Activated CD4-positive, alpha-beta T cell treated with anti-CD3 and anti-CD28 coated beads, Interleukin-2, amount 10 ng/mL, durations not matched to agents 7 days and 5 days (primary cell): ENCODE measurements around the gene CEP135. TPM values are rescaled to one million over a fixed set of nuclear protein-coding genes. Genes with fewer than 3 reads are reported as not detected.

ENCODE experiments used
- CTCF ChIA-PET: fragments of 350-600 bp; sonication (Branson Sonifier 250); formaldehyde crosslinking; loops from one replicate; lab custom pipeline; 2021; ENCODE audit warnings: antibody characterized with exemption; lab: Charles Lee
- POLR2A ChIA-PET: fragments of 350-600 bp; sonication (Branson Sonifier 250); formaldehyde crosslinking; loops from one replicate; lab custom pipeline; 2021; ENCODE audit warnings: antibody characterized with exemption; lab: Charles Lee
- DNase-seq: peaks from one replicate; pipeline ENCODE4 v3.0.0-alpha.2; 2020
- H3K27ac Mint-ChIP-seq: one replicate; pipeline ENCODE4 v1.8.0; 2021; ENCODE audit warnings: mild to moderate bottlenecking, moderate library complexity, mixed read lengths
- H3K27me3 Mint-ChIP-seq: one replicate; pipeline ENCODE4 v1.8.0; 2021; ENCODE audit warnings: mixed read lengths
- H3K36me3 Mint-ChIP-seq: one replicate; pipeline ENCODE4 v1.8.0; 2021; ENCODE audit warnings: low read depth, mixed read lengths
- H3K4me1 Mint-ChIP-seq: one replicate; pipeline ENCODE4 v1.8.0; 2021; ENCODE audit warnings: mixed read lengths
- H3K4me3 Mint-ChIP-seq: one replicate; pipeline ENCODE4 v1.8.0; 2021; ENCODE audit warnings: mild to moderate bottlenecking, moderate library complexity, mixed read lengths
- H3K9me3 Mint-ChIP-seq: one replicate; pipeline ENCODE4 v1.8.0; 2021; ENCODE audit warnings: mixed read lengths
- total RNA-seq, 2 experiments: library from RNA; stranded (reverse); gene quantifications; one replicate each; pipeline ENCODE4 v1.2.3, GENCODE V29; 2021

The CEP135 gene
- total RNA-seq, 2 experiments from 2014 or later = 19.1 to 22.7 TPM

GRCh38 chr4:55989766-55990165, 41.0 kb downstream of the CEP135 start:
- no peaks in the 10 kb centered on the region for H3K27me3 Mint-ChIP-seq
- ChIA-PET POLR2A (no interaction called here), CTCF (interaction anchor here (1.2 to 1.3 kb wide), 2 partner anchors 24 to 38 kb away, joined by 3 to 4 read pairs; no protein-coding TSS in a partner anchor)
- peaks cover 46% of the 10 kb centered on the region for H3K36me3 Mint-ChIP-seq
- no peak overlapping the region for H3K27ac Mint-ChIP-seq
- H3K4me1 Mint-ChIP-seq = peaks cover 24% of the 10 kb centered on the region
- no peaks in the 10 kb centered on the region for H3K9me3 Mint-ChIP-seq
- no peak for DNase-seq
- H3K4me3 Mint-ChIP-seq = no peak overlapping the region

GRCh38 chr4:55993994-55994663, 45.4 kb downstream of the CEP135 start:
- peak overlapping the region; percentile 37 for H3K27ac Mint-ChIP-seq
- peaks cover 61% of the 10 kb centered on the region for H3K36me3 Mint-ChIP-seq
- POLR2A ChIA-PET = no interaction called here
- H3K4me3 Mint-ChIP-seq = no peak overlapping the region
- no peaks in the 10 kb centered on the region for H3K9me3 Mint-ChIP-seq
- peak; percentile 7 for DNase-seq
- H3K27me3 Mint-ChIP-seq = no peaks in the 10 kb centered on the region
- H3K4me1 Mint-ChIP-seq = peaks cover 30% of the 10 kb centered on the region
- CTCF ChIA-PET = interaction anchor here (1.6 kb wide), 1 partner anchor 45 kb away, joined by 5 read pairs; the partner anchor contains the start of gene CEP135

GRCh38 chr4:55996646-55997045, 47.9 kb downstream of the CEP135 start:
- ChIA-PET POLR2A (interaction anchor here (0.6 kb wide), 1 partner anchor 857 kb away, joined by 3 read pairs; no protein-coding TSS in a partner anchor), CTCF (interaction anchor here (2.2 to 3.0 kb wide), 2 partner anchors 12 to 48 kb away, joined by 6 to 7 read pairs; partner anchors contain the start of gene CEP135)
- Mint-ChIP-seq H3K36me3 (peaks cover 78% of the 10 kb centered on the region), H3K27me3 (no peaks in the 10 kb centered on the region), H3K27ac (no peak overlapping the region), H3K4me3 (no peak overlapping the region), H3K9me3 (peaks cover 5% of the 10 kb centered on the region), H3K4me1 (peaks cover 31% of the 10 kb centered on the region)
- no peak for DNase-seq

- peaks cover 22% of the 10 kb centered on the region for H3K9me3 Mint-ChIP-seq
- H3K27ac Mint-ChIP-seq = no peak overlapping the region
- no peak overlapping the region for H3K4me3 Mint-ChIP-seq
- CTCF ChIA-PET = no interaction called here
- peaks cover 7% of the 10 kb centered on the region for H3K4me1 Mint-ChIP-seq
- POLR2A ChIA-PET = no interaction called here
- H3K36me3 Mint-ChIP-seq = peaks cover 83% of the 10 kb centered on the region
- DNase-seq = no peak
- no peaks in the 10 kb centered on the region for H3K27me3 Mint-ChIP-seq
Observed at GRCh38 chr4:56003606-56004005, 54.9 kb downstream of the CEP135 start.

- Mint-ChIP-seq H3K4me3 (no peak overlapping the region), H3K27me3 (no peaks in the 10 kb centered on the region), H3K27ac (no peak overlapping the region), H3K4me1 (peaks cover 7% of the 10 kb centered on the region), H3K9me3 (peaks cover 21% of the 10 kb centered on the region), H3K36me3 (peaks cover 79% of the 10 kb centered on the region)
- DNase-seq = no peak
- CTCF ChIA-PET = interaction anchor here (0.7 kb wide), 1 partner anchor 20 kb away, joined by 3 read pairs; no protein-coding TSS in a partner anchor
- POLR2A ChIA-PET = no interaction called here
Observed at GRCh38 chr4:56004235-56004634, 55.5 kb downstream of the CEP135 start.

GRCh38 chr4:56007154-56007553, 58.4 kb downstream of the CEP135 start:
- peaks cover 6% of the 10 kb centered on the region for H3K4me1 Mint-ChIP-seq
- no peak overlapping the region for H3K4me3 Mint-ChIP-seq
- no peaks in the 10 kb centered on the region for H3K27me3 Mint-ChIP-seq
- peaks cover 14% of the 10 kb centered on the region for H3K9me3 Mint-ChIP-seq
- no peak for DNase-seq
- ChIA-PET POLR2A (no interaction called here), CTCF (interaction anchor here (1.7 kb wide), 1 partner anchor 59 kb away, joined by 6 read pairs; the partner anchor contains the start of gene CEP135)
- peaks cover 66% of the 10 kb centered on the region for H3K36me3 Mint-ChIP-seq
- H3K27ac Mint-ChIP-seq = no peak overlapping the region

- DNase-seq = no peak
- POLR2A ChIA-PET = no interaction called here
- CTCF ChIA-PET = interaction anchor here (0.9 to 1.7 kb wide), 3 partner anchors 11 to 60 kb away, joined by 3 to 6 read pairs (median 6); partner anchors contain the start of gene CEP135
- Mint-ChIP-seq H3K4me1 (peaks cover 6% of the 10 kb centered on the region), H3K36me3 (peaks cover 71% of the 10 kb centered on the region), H3K4me3 (no peak overlapping the region), H3K9me3 (peaks cover 14% of the 10 kb centered on the region), H3K27me3 (no peaks in the 10 kb centered on the region), H3K27ac (no peak overlapping the region)
Observed at GRCh38 chr4:56008206-56008605, 59.5 kb downstream of the CEP135 start.

GRCh38 chr4:56026596-56026995, 77.9 kb downstream of the CEP135 start:
- Mint-ChIP-seq H3K4me1 (peaks cover 9% of the 10 kb centered on the region), H3K36me3 (peaks cover 45% of the 10 kb centered on the region), H3K4me3 (no peak overlapping the region), H3K9me3 (no peaks in the 10 kb centered on the region), H3K27ac (no peak overlapping the region), H3K27me3 (no peaks in the 10 kb centered on the region)
- CTCF ChIA-PET = no interaction called here
- POLR2A ChIA-PET = no interaction called here
- DNase-seq = no peak

GRCh38 chr4:56028165-56028564, 79.4 kb downstream of the CEP135 start:
- Mint-ChIP-seq H3K9me3 (no peaks in the 10 kb centered on the region), H3K27ac (no peak overlapping the region), H3K4me1 (peaks cover 9% of the 10 kb centered on the region), H3K4me3 (no peak overlapping the region), H3K27me3 (no peaks in the 10 kb centered on the region), H3K36me3 (peaks cover 39% of the 10 kb centered on the region)
- ChIA-PET POLR2A (no interaction called here), CTCF (interaction anchor here (1.0 kb wide), 1 partner anchor 80 kb away, joined by 3 read pairs; the partner anchor contains the start of gene CEP135)
- DNase-seq = no peak

- ChIA-PET CTCF (interaction anchor here (0.6 kb wide), 1 partner anchor 178 kb away, joined by 3 read pairs; no protein-coding TSS in a partner anchor), POLR2A (no interaction called here)
- peaks cover 11% of the 10 kb centered on the region for H3K27me3 Mint-ChIP-seq
Observed at GRCh38 chr4:56038487-56039162, 89.9 kb downstream of the CEP135 start.

GRCh38 chr4:56040842-56041241, 92.1 kb downstream of the CEP135 start:
- Mint-ChIP-seq H3K27ac (no peak overlapping the region), H3K27me3 (peaks cover 24% of the 10 kb centered on the region), H3K9me3 (no peaks in the 10 kb centered on the region), H3K4me3 (no peak overlapping the region), H3K36me3 (no peaks in the 10 kb centered on the region), H3K4me1 (no peaks in the 10 kb centered on the region)
- no peak for DNase-seq
- ChIA-PET CTCF (no interaction called here), POLR2A (no interaction called here)

More at GRCh38 chr4:56038487-56039162, 89.9 kb downstream of the CEP135 start:
- H3K36me3 Mint-ChIP-seq = no peaks in the 10 kb centered on the region
- H3K4me3 Mint-ChIP-seq = no peak overlapping the region
- DNase-seq = no peak
- H3K4me1 Mint-ChIP-seq = no peaks in the 10 kb centered on the region
- no peaks in the 10 kb centered on the region for H3K9me3 Mint-ChIP-seq
- no peak overlapping the region for H3K27ac Mint-ChIP-seq

- Mint-ChIP-seq H3K36me3 (no peaks in the 10 kb centered on the region), H3K27me3 (peaks cover 35% of the 10 kb centered on the region), H3K4me1 (no peaks in the 10 kb centered on the region), H3K27ac (peak overlapping the region; percentile 31), H3K4me3 (no peak overlapping the region), H3K9me3 (no peaks in the 10 kb centered on the region)
- ChIA-PET POLR2A (no interaction called here), CTCF (no interaction called here)
- no peak for DNase-seq
Observed at GRCh38 chr4:56042225-56042624, 93.5 kb downstream of the CEP135 start.

- Mint-ChIP-seq H3K27ac (no peak overlapping the region), H3K9me3 (no peaks in the 10 kb centered on the region), H3K27me3 (peaks cover 58% of the 10 kb centered on the region), H3K4me1 (peaks cover 8% of the 10 kb centered on the region), H3K4me3 (peak overlapping the region; percentile 67), H3K36me3 (no peaks in the 10 kb centered on the region)
- DNase-seq = no peak
- ChIA-PET CTCF (no interaction called here), POLR2A (no interaction called here)
Observed at GRCh38 chr4:56048383-56048701, 99.6 kb downstream of the CEP135 start.
